ENCODE results near the gene MED13. TPM values are rescaled to one million over a fixed set of nuclear protein-coding genes. Genes with fewer than 3 reads are reported as not detected.

MED13 gene
- total RNA-seq, 4 donors from 2014 or later = 24.3 to 69.0 (median 51.0) TPM

- Histone ChIP-seq H3K27me3 (peaks cover 0 to 32% (median 0%) of the 10 kb centered on the region in 4 donors), H3K4me3 (no peak overlapping the region), H3K4me1 (no peaks in the 10 kb centered on the region), H3K27ac (no peak overlapping the region), H3K36me3 (no peaks in the 10 kb centered on the region), H3K9me3 (no peaks in the 10 kb centered on the region)
- no peak for DNase-seq
- intact Hi-C loops (cut with DNase I) = no loop called here
- WGBS, 2 donors = 71 to 82% methylated on average over 4 of the region's 4 CpGs
- TF ChIP-seq POLR2A (IDR thresholded peaks at IDR 0.05) = no peak
- no peak for TF ChIP-seq CTCF (IDR thresholded peaks at IDR 0.05)
Observed at GRCh38 chr17:62109924-62110323, 44.8 kb upstream of the MED13 start.

- TF ChIP-seq POLR2A (IDR thresholded peaks at IDR 0.05) (no peak), CTCF (IDR thresholded peaks at IDR 0.05) (peak in 4 of 6 experiments; percentile 43 to 74 (median 63))
- no peaks in the 10 kb centered on the region for H3K4me1 ChIP-seq
- H3K9me3 ChIP-seq = no peaks in the 10 kb centered on the region
- H3K36me3 ChIP-seq = no peaks in the 10 kb centered on the region
- H3K27ac ChIP-seq = no peak overlapping the region
- peaks cover 0 to 32% (median 0%) of the 10 kb centered on the region in 4 donors for H3K27me3 ChIP-seq
- intact Hi-C loops (cut with DNase I) = no loop called here
- no peak for DNase-seq
- 25 to 28% methylated on average over 2 of the region's 2 CpGs for WGBS, 2 donors
- no peak overlapping the region for H3K4me3 ChIP-seq
Observed at GRCh38 chr17:62109378-62109902, 44.4 kb upstream of the MED13 start.

GRCh38 chr17:62105861-62106260 lies 40.8 kb upstream of the MED13 start:
- intact Hi-C loops (cut with DNase I) = no loop called here
- DNase-seq = no peak
- 92 to 100% methylated on average over 1 of the region's 1 CpG for WGBS, 2 donors

GRCh38 chr17:62105357-62105756 lies 40.3 kb upstream of the MED13 start:
- WGBS, 2 donors = 62 to 86% methylated on average over 3 of the region's 3 CpGs
- Histone ChIP-seq H3K4me1 (no peaks in the 10 kb centered on the region), H3K27me3 (peaks cover 0 to 11% (median 0%) of the 10 kb centered on the region in 4 donors), H3K4me3 (no peak overlapping the region), H3K9me3 (no peaks in the 10 kb centered on the region), H3K27ac (no peak overlapping the region), H3K36me3 (no peaks in the 10 kb centered on the region)
- intact Hi-C loops (cut with DNase I) = no loop called here
- TF ChIP-seq CTCF (IDR thresholded peaks at IDR 0.05) (no peak), POLR2A (IDR thresholded peaks at IDR 0.05) (no peak)
- no peak for DNase-seq

More at GRCh38 chr17:62105861-62106260, 40.8 kb upstream of the MED13 start:
- Histone ChIP-seq H3K36me3 (no peaks in the 10 kb centered on the region), H3K4me3 (no peak overlapping the region), H3K27ac (no peak overlapping the region), H3K9me3 (no peaks in the 10 kb centered on the region), H3K4me1 (no peaks in the 10 kb centered on the region), H3K27me3 (peaks cover 0 to 15% (median 0%) of the 10 kb centered on the region in 4 donors)
- TF ChIP-seq CTCF (IDR thresholded peaks at IDR 0.05) = no peak
- no peak for TF ChIP-seq POLR2A (IDR thresholded peaks at IDR 0.05)

- no peaks in the 10 kb centered on the region for H3K9me3 ChIP-seq
- WGBS, 2 donors = 89 to 96% methylated on average over 3 to 4 of the region's 4 CpGs
- H3K4me3 ChIP-seq = no peak overlapping the region
- no peak overlapping the region for H3K27ac ChIP-seq
- H3K4me1 ChIP-seq = no peaks in the 10 kb centered on the region
- no peaks in the 10 kb centered on the region for H3K36me3 ChIP-seq
- intact Hi-C loops (cut with DNase I) = no loop called here
- TF ChIP-seq POLR2A (IDR thresholded peaks at IDR 0.05) (no peak), CTCF (IDR thresholded peaks at IDR 0.05) (no peak)
- no peak for DNase-seq
- peaks cover 0 to 11% (median 0%) of the 10 kb centered on the region in 4 donors for H3K27me3 ChIP-seq
Observed at GRCh38 chr17:62101515-62101914, 36.4 kb upstream of the MED13 start.

Data from esophagus squamous epithelium (tissue), 5 donors.